Glomerular visceral epithelial cell (primary cell): ENCODE data around the gene OASL.

Source experiments
- DNase-seq: peaks from one replicate; pipeline ENCODE4 v3.0.0-alpha.2; 2016; ENCODE audit errors: extremely low spot score

The OASL gene

DNA sequence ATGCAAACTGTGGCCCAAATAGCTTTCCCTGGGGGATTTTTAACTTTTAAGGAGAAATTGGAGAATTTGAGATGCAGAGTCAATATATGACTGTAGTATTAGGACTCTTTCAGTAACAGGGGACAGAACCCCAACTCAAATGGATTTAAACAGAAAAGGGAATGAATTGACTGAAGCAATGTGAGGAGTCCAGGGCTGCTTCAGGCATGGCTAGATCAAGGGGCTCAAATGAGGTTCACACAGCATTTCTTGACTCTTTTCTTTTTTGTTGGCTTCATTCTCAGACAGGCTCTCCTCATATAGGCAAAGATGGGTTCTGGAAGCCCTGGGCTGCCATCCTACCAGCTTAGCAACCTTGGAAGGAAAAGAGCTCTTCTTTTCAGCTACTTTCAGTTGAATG is 47.1 kb downstream of the OASL start:
- DNase-seq: no peak

DNA sequence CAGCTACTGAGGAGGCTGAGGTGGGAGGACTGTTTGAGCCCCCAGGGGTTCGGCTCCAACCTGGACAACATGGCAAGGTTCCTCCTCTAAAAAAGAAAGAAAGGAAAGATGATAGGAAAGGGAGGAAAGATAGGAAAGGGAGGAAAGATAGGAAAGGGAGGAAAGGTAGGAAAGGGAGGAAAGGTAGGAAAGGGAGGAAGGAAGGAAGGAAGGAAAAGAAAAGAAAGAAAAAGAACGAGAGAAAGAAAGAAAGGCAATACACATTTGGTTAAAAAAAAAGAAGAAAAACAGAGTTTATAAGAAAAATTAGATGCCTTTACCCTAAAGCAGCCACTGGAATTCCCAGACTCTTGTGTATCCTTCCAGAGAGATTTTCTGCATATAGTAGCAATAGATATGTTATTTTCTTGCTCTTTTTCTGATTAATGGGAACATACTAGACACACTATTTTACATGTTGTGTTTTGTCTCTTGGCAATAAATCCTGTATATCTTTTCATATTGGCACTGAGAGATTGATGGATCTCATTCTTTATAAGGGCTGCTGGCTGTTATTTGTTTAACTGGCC is 48.5 kb downstream of the OASL start:
- no peak for DNase-seq

DNA sequence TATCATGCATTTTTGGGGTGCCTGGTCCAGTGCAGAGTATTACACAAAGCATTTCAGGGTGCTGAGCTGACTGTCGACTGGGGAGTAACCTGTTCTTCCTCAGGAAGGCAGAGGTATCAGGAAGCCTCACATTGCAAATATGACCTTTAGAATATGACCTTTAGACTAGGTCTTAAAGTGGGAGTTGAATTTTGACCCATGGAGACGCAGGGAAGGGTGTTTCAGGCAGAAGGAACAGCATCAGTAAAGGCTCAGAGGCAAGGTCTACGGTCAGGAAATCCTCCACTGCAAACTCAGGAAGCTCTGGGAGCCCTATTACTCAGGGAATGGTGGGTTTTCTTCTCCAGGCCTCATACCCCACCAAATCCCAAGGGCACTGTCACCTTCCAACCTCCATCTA is 49.4 kb downstream of the OASL start:
- DNase-seq: no peak

DNA sequence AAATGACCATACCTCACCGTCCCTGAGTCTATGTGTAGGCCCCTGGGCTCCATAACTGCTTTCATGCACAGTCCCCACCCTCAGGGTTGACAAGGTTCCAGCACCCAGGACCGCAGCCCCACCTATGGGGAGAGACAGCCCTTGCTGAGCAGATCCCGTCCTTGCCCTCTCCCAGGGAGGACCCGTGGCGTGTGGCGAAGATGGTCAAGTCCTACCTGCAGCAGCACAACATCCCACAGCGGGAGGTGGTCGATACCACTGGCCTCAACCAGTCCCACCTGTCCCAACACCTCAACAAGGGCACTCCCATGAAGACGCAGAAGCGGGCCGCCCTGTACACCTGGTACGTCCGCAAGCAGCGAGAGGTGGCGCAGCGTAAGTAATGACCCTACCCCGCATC is 50.4 kb downstream of the OASL start:
- no peak for DNase-seq

DNA sequence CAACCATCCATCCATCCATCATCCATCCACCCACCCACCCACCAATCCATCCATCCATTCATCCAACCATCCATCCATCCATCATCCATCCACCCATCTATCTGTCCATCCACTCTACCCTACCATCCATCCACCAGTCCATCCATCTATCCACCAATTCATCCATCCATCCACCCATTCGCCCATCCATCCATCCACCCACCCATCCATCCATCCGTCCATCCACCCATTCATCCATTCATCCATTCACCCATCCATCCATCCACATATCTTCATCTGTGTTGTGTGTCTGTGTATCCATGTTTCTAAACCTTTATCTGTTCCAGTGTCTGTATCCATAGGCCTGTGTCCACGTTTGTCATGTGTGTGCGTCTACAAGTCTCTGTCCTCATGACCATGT is 50.8 kb downstream of the OASL start:
- no peak for DNase-seq

DNA sequence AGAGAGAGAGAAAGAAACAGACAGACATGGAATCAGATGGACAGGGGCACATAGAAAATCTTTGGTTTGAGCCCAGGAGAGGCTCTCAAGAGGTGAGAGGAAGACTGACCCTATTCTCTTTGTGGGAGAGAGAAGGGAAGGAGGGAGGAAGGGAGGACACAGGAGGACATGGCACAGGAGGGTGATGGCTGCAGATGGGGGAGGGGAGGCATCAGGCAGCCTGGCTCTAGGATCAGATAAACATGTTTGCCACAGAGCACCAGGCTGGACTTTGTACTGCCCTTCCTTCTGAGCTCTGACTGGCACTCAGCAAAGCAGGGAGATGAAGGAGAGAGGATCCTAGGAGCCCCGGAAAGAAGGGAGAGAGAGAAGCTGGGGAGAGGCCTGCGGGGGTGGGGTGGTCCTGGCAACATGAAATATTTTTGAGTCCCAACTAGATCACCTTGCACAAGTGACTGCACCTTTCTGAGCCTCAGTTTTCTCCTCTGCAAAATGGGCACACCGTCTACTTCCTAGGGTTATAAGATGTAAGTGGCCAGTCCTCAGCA is 54.6 kb downstream of the OASL start:
- DNase-seq: no peak

DNA sequence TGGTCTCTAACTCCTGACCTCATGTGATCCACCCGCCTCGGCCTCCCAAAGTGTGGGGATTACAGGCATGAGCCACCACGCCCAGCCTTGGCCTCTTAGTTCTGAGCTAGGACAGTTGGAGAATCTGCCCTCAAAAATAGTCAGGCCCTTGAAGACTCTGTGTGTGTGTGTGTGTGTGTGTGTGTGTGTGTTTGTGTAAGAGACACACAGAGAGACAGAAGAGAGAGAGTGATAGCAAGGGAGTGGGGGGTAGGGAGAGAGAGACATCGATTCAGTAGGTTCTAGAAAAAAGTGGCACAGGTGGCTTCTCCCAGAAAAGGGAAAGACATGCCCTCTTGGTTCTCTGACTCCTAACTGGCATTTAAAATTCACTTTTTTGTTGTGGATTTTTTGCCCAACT is 55.3 kb downstream of the OASL start:
- no peak for DNase-seq

DNA sequence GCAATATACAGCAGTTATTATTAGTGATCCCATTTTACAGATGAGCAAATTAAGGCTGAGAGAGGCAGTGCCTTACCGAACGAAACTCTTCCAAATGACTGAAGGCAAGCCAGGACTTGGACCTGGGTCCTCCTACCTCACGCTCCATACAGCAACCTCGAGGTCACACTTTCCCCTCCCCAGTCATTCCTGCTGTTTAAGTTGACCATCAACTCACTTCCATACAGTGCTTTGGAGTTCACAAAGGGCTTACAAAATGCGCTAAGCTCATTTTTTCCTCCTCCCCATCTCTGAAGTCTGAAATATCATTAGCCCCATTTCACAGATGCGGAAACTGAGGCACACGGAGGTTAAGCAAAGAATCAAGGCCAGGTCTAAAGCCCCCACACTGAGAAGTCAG is 56.4 kb downstream of the OASL start:
- no peak for DNase-seq

DNA sequence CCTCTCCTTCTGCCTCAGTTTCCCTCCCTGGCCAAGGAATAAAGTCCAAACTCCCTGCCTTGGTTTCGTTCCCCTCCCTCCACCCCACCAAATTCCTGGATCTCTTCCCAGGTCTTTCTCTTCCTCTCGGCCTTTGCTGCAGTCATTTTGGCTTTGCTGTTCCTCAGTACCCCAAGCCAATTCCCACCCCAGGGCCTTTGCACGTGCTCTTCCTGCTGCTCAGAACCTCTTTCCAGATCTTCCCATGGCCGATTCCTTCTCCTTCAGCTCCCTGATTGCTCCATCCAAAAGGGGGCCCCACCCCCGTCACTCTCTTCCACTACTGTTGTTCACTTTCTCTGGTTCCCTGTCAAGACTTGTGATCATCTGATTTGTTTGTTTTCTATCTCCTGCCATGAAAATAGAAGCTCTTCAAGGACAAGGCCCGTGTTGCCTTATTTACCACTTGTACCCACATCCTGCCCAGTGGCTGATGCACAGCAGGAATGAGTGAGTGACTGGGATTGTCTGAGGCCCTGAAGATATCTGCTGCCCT is 57.6 kb downstream of the OASL start:
- DNase-seq: no peak

DNA sequence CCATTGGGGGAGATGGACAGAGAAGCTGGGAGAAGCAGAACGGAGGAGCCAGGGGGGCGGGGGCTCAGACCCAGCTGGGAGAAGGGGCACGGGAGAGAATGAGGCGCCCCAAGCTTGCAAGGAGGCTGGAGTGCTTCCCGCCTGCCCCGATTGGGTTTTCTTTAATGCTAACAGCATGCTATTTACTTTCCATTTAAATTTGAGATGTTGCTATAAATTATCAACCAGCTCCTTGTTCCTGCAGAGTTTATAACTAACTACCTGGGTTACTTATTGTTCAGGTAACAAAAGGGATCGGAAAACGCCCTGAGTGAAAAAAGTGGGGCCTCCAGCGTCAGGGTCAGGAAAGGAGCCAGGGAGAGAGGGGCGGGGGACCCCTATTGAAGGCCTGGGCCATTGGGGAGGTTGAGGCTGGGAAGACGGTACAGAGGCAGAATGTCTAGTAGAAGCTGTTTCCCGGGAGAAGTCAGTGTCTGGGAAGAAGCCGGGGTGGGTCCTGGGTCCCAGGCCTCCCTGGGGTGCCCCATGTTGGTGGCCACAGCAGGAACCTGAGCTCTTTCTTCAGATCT is 58.2 kb downstream of the OASL start:
- no peak for DNase-seq

DNA sequence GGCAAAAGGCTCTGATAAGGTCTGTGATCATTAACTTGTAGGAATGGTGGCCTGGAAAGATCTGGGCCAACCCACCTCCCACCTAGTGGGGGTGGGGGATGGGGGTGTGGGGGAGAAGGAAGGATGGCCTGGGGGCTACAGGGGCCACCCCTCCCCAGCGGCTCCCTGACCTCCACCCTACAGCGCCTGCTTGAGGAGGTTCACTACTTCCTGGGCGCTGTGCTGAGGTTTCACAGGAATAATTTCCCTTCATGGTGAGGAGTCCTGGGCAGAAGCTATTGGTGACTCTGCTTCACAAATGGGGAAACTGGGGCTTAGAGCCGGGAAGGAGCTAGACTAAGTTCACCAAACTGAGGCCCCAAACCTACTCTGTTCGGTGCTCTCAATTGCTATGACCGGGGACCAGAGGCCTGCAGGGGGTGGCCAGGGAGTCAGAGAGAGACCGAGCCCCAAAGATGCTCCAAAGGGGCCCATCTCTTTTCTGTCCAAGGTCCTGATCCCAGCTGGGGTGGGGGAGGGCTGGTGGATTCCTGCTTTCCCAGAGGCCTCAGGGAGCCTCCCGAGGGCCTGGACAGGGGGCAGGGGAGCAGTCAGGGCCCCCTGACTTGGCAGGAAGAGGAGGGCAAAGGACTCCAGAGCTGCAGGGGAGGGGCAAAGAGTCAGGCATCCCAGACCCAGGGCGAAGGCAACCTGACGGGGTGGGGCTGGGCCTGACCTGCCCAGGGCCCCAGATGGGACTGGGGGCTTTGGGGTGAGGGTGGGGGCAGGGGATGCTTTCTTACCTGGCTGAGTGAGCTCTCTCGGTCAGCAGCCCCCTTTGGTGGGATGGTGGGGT is 59.0 kb downstream of the OASL start:
- DNase-seq: no peak

DNA sequence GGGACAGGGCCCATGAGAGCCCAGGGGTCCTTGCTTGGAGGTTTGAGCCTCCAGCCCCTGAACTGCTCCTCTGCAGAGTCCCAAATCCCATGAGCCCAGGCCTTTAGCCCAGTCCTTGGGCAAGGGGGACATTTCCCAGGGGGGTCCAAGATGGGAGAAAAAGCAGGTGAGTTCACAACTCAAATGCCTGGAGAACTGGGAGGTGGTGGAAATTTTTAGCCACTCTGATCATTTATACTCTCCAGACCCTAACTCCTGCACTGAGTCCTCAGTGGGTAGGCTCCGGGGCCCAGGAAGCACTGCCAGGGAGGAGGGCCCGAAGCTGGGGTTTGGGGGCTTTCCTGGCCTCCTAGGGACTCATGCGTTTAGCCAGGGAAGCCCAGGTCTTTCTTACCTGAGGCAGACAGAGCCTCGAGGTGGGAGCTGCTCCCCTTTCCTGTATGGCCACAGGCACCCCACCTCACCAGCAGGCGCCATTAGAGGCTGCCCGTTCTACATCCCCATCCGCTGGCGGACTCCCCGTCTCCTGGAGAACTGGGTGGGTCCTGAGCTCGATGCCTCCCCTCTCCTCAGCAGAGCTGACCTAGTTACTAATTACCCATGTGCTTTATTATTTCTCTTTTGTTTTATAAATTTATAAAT is 59.7 kb downstream of the OASL start:
- DNase-seq: no peak

DNA sequence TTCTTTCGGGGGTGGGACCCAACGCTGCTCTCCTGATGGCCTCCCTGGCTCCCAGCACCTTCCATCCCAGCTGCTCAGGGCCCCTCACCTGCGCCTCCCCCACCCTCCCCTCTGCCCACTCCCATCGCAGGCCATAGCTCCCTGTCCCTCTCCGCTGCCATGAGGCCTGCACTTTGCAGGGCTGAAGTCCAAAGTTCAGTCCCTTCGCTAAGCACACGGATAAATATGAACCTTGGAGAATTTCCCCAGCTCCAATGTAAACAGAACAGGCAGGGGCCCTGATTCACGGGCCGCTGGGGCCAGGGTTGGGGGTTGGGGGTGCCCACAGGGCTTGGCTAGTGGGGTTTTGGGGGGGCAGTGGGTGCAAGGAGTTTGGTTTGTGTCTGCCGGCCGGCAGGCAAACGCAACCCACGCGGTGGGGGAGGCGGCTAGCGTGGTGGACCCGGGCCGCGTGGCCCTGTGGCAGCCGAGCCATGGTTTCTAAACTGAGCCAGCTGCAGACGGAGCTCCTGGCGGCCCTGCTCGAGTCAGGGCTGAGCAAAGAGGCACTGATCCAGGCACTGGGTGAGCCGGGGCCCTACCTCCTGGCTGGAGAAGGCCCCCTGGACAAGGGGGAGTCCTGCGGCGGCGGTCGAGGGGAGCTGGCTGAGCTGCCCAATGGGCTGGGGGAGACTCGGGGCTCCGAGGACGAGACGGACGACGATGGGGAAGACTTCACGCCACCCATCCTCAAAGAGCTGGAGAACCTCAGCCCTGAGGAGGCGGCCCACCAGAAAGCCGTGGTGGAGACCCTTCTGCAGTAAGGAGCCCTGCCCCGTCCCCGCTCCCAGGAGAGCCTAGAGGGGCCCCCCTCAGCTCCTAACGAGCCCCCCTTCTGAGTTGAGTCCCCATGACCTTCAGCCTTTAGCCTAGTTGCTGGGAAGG is 60.5 kb downstream of the OASL start, which contains the start of gene HNF1A:
HNF1A (plus strand) TSS at position 248 of the 924 bp plus-strand sequence; CDS start at position 474, 226 bp downstream.
- no peak for DNase-seq

DNA sequence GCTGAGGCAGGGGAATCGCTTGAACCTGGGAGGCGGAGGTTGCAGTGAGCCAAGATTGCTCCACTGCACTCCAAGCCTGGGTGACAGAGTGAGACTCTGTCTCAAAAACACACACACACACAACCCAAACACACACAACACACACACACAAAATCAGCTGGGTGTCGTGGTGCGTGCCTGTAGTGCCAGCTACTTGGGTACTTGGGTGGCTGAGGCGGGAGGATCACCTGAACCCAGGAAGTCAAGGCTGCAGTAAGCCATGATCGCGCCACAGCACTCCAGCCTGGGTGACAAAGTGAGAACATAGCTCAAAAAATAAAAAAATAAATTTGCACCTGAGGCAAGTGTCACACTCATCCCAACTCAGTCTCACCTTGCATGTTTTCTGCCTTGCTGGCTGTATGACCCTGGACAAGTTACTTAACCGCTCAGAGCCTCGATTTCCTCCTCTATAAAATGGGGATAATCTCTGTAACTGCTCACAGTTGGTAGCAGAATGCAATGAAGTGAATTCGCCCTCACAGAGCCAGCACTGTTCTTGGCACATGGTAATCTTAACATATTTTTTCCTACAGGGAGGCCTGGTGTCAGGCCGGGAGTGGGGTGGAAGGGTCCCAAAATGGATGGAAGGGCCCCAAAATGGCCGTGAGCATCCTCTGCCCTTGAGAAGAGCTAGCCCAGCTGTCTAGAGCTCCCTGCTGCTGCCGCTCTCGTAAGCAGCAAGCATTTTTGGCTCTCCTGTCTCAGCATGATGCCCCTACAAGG is 61.3 kb downstream of the OASL start:
- no peak for DNase-seq

DNA sequence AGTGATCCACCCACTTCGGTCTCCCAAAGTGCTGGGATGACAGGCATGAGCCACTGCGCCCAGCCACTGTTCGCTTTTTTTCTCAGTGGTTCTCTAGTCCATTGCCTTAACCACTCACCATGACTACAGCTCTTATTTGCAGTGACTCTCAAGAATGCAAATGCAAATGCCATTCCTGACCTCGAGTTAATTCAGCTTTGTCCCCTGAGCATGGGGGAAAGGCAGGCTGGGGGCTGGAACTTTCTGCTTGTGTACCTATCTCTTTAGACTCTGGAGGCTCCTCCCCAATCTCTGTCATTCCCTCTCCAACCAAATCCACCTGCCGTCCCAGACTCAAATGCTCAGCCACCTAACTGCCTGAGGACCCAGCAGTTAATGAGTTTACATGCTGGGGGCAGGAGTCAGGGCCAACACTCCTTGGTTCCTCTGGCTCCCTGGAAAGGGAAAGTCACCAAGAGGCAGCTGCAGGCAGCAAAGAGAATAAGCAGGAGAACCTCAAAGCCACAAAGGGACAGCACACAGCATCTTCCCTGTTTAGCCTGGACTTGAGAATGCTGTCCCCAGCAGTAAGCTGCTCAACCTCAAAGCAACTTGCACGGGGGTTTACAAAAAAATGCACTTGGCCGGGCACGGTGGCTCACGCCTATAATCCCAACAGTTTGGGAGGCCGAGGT is 66.0 kb downstream of the OASL start:
- peak; percentile 19 for DNase-seq

DNA sequence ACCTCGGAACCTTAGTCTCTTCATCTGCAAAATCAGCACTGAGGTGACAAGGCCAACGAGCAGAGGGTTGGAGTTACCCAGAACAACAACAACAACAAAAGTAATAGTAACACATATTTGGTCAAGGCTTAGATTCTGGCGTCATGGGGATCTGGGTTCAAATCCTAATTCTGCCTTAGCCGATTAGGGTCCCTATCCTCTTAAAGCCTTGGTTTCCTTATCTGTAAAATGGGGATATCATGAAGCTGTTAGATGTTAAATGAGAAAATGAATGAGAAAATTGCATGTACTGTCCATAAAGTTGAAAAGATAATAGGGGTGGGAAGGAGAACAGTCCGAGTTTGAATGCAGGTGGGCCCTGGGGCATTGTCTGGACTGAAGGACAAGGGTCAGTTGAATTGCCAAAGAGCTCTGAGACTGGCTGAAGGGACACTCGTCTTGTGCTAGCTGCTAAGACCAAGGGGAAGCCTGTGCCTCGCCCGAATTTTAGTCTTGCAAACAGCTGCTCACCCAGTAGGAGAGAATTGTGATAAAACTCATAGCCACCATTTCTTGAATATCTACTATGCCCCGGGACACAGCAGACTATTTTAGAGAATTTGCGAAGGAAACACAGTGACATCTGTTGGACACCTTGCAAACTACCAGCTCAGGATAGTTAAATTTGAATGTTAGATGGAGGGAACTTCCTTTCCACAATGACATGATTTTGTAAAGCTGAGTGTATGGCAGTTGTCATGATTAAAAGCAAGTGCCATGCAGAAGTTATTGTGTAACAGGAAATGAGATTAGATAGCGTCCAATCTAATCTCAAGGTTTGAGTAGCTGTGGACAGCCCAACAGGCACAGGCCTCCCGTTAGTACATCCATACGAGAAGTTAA is 67.5 kb downstream of the OASL start:
- DNase-seq: peak; percentile 58

DNA sequence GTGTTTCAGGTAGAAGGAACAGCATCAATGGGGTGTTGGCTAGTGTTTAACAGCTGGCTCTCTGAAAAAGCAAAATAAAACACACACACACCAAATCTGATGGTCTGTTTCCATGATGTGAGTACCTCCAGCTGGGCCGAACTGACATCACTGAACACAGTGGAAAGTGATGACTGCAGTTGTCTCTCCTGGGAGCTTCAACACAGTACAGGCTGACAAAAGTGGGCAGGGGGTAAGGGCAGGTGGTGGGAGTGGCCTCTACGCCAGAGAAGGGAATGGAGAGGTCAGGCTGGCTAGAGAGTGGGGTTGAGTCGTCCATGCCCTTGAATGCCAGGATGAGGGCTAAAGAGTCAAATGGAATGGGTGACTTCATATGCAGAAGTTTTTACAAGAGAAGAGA is 68.7 kb downstream of the OASL start:
- no peak for DNase-seq
